GM12872 (cell line): ENCODE measurements around the gene SOX1.

ENCODE experiments used
- TF ChIP-seq, protein P1 (sequence below): IDR thresholded peaks from 3 replicates; pipeline ENCODE4 v1.5.1; 2011; ENCODE audit warnings: low read depth, mild to moderate bottlenecking, low read length, moderate library complexity; ENCODE audit not compliant: insufficient read depth

SOX1 gene

DNA sequence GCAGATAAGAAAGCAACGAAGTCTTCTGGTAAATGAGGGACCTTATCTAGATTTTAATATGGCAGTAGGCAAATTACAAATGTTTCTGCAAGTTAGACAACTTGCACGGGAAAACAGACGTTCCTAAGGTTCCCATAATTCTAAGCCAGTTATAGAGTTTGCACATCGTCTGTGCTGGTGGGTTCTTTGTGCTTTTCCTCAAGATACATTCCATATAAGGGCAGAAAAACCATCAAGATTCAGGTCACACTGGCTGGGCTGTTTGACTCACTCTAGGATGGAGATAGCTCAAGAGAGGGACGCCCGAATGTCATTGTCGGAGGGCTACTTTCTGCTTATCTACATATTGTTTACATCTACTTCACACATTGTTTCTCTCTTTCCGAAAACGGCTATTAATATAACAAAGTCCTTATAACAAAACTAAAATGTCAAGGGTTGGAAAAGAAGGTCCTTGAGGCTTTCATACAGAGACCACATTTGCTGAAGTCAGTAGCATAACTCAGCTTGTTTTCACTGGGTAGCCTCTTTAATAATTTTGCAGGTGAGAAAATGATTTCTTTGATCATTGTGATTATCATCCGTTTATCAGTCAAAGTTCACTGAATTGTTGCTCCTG, 44.4 kb downstream of the SOX1 start:
- TF ChIP-seq, protein P1, sequence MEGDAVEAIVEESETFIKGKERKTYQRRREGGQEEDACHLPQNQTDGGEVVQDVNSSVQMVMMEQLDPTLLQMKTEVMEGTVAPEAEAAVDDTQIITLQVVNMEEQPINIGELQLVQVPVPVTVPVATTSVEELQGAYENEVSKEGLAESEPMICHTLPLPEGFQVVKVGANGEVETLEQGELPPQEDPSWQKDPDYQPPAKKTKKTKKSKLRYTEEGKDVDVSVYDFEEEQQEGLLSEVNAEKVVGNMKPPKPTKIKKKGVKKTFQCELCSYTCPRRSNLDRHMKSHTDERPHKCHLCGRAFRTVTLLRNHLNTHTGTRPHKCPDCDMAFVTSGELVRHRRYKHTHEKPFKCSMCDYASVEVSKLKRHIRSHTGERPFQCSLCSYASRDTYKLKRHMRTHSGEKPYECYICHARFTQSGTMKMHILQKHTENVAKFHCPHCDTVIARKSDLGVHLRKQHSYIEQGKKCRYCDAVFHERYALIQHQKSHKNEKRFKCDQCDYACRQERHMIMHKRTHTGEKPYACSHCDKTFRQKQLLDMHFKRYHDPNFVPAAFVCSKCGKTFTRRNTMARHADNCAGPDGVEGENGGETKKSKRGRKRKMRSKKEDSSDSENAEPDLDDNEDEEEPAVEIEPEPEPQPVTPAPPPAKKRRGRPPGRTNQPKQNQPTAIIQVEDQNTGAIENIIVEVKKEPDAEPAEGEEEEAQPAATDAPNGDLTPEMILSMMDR, result no peak

DNA sequence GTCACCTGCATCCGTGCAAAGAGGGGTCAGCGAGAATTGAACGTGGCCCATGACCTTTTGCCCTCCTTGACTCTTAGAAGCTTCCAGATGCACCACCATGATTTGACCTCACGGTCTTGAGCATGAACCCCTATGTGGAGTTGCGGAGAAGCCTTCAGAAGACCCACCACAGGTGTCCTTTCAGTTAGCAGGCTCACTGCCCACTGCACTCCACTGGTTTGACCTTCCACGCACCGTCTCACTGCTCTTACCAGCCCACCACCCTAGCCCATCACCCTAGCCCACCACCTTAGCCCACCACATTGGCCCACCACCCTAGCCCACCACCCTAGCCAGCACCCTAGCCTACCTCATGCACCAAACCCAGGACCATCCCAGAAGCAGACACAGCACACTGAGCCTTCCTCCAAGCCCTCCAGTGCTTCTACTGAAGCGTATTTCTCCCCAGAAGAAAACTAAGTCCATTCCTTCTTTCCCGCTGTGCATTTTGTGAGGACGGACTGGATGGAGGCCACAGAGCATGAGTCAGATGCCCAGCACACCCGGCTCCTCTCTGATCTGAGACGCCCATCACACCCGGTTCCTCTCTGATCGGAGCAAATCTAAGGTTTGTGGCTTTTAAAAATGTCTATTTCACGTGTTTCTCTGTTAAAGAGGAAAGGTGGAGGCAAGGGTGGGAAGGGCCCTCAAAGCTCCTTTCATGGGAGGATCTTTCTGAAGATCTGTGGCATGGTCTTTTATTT, 45.8 kb downstream of the SOX1 start:
- TF ChIP-seq, protein P1, result no peak

DNA sequence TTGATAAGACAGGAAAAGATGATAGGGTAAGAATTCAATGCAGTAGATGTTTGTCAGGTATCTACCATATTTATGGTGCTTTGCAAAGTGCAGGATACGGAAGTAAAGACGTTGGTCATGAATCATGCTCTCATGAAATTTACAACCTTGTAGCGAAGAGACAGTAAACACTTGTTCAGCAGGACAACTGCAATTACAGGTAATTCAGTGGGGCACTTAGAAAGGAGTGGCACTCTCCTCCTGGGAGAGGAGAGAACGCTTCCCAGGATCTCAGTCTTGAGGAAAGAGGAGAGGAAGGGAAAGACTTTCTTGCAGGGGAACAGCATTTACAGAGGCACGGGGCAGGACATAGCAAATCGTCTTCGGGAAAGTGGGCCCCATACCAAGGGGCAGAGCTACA, 46.4 kb downstream of the SOX1 start:
- TF ChIP-seq, protein P1, result no peak

DNA sequence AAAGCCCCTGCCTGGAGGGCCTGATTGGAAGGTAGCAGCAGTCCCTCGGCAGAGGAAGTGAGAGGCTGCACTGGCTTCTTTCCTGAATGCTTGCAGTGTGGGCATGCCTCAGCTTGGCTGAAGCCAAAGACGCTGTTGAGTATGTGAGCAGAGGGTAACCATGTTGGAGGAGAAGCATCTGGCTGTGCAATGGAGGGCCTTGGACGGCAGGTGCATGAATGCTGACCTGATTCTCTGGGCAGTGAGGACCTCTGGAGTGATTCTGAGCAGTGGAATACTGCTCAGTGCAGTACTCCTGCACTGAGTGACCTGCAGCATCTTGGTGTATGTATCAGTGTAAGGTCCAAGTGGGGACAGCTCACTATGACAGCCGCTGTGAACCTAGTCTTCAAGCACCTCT, 46.9 kb downstream of the SOX1 start:
- TF ChIP-seq, protein P1, result no peak

DNA sequence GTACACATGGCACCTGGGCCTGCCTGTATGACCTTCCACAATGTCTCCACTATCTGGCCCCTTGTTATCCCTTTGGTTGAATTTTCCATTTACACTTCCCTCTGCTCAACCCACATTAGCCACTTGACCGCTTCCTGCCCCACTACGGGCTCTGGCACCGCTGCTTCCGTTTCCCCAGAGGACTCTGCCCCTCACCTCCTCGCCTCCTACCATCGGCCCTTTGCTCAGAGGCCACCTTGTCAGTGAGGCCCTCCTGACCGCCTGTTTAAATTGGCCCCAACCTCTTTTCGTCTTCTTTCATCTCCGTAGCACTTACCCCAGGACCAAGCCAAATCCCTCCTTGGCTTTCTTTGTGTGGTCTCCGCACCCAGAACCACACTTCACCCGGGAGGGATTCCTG, 47.4 kb downstream of the SOX1 start:
- TF ChIP-seq, protein P1, result no peak

DNA sequence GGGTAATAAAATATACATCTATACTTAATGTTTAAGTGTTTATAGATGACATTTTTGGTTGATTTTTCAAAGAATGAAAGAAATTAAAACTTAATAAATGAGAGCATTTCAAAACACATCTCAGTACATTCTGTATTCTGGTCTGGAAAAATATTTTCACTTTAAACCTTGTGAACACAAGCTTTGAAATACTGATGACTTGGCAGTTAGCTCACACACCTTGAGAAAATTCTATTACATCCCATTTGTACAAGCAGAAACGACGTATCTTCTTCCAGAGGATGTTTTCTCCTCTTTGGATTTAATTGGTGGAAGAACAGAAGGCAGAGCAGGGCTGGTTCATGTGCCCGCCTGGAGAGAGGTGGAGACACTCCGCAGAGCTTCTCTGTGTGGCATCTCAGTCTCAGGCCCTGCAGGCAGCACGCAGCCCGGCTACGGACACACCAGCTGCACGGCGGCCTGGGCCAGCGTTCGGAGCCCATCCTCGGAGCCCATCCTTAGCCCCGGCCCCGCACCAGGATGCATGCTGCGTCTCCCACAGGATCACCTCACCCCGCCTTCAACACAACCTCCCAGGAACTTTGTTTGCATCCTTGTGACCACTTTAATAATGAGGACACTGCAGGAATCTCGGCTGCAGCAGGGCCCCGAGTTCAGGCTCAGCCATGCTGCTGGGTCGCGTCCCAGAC, 48.6 kb downstream of the SOX1 start:
- TF ChIP-seq, protein P1, result no peak

DNA sequence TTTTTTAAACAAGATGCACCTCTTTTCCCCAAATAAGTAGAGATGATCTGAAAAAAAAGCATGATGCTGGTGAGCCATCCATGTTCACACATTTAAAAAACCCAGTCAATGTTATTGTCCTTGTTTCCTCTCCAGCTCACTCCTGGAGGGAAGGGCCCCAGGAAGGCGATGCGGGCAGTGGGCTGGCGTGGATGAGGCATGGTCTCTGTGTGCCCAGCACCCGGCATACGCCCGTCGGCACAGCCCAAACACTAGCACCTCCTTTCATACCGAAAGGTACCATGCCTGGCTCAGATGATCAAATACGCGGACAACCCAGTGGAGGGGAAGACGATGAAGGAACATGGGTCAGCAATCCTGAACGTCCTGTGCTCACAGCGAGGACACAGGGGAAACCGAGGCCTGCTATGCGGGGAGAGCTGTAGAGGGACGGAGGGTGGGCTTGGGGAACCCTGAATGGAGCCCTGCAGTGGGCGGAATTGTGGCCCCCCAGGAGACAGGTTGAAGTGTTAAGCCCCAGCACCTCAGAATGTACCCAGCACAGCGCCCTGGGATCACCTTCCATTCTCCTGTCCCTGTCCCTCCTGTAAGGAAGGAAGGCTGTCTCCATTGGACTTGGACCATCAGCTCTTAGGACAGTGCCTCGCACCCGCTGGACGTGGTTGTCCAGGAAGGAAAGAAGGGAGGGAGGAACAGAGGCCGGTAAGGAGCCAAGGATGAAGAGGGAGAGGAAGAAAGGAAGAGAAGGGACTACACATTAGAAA, 49.4 kb downstream of the SOX1 start:
- TF ChIP-seq, protein P1, result no peak
